Right atrium auricular region (tissue), 2 donors: ENCODE measurements around the gene NEAT1. TPM values are rescaled to one million over a fixed set of nuclear protein-coding genes. Genes with fewer than 3 reads are reported as not detected.
A peak's percentile ranks its signal among the peaks of the same experiment; 100 is the strongest.

ENCODE experiments used
- DNase-seq: peaks from one replicate; pipeline ENCODE4 v3.0.0-alpha.2; 2019; ENCODE audit warnings: low spot score
- H3K27ac ChIP-seq, 2 donors: fragments of 200-600 bp; sonication (generic); 1 replicate in 1 of 2; 2 replicates in 1 of 2; pipeline ENCODE4 v1.5.1; 2016 to 2019
- H3K27me3 ChIP-seq, 2 donors: fragments of 200-600 bp; sonication (generic); one replicate each; pipeline versions ENCODE4 v1.5.1 to v1.6.0; 2017 to 2019
- H3K36me3 ChIP-seq: fragments of 200-600 bp; sonication (generic); one replicate; pipeline ENCODE4 v1.5.1; 2016
- H3K4me1 ChIP-seq, 2 donors: fragments of 200-600 bp; sonication (generic); one replicate each; pipeline versions ENCODE4 v1.5.1 to v1.6.0; 2017 to 2019
- H3K4me3 ChIP-seq, 2 donors: fragments of 200-600 bp; sonication (generic); 1 replicate in 1 of 2; 2 replicates in 1 of 2; pipeline ENCODE4 v1.5.1; 2017 to 2019; ENCODE audit warnings: mild to moderate bottlenecking in 1 of 2, moderate library complexity in 1 of 2
- H3K9me3 ChIP-seq, 2 donors: fragments of 200-600 bp; sonication (generic); one replicate each; pipeline ENCODE4 v1.5.1; 2019
- CTCF ChIP-seq, 2 donors: fragments of 200-600 bp; sonication (generic); IDR thresholded peaks; one replicate each; pipeline ENCODE4 v1.5.1; 2019; ENCODE audit warnings: antibody characterized with exemption in 2 of 2
- total RNA-seq, 2 donors: library from RNA; depleted of rRNA; stranded (reverse); fragments of >200 nt; gene quantifications; one replicate each; pipeline ENCODE4 v1.1.0, GENCODE V29; 2016

The NEAT1 gene
- total RNA-seq, 2 donors from 2014 or later, result 43.7 to 52.5 TPM

GRCh38 chr11:65401073-65401802 lies 21.4 kb upstream of the NEAT1 start:
- Histone ChIP-seq H3K36me3 (peaks cover 76% of the 10 kb centered on the region), H3K9me3 (no peaks in the 10 kb centered on the region)
- no peak for TF ChIP-seq CTCF (IDR thresholded peaks at IDR 0.05)

GRCh38 chr11:65401803-65402248 lies 20.8 kb upstream of the NEAT1 start:
- Histone ChIP-seq H3K9me3 (no peaks in the 10 kb centered on the region), H3K4me3 (no peak overlapping the region), H3K27me3 (no peaks in the 10 kb centered on the region), H3K36me3 (peaks cover 76% of the 10 kb centered on the region), H3K4me1 (peaks cover 0 to 13% of the 10 kb centered on the region in 2 donors), H3K27ac (no peak overlapping the region)
- DNase-seq, result no peak
- TF ChIP-seq CTCF (IDR thresholded peaks at IDR 0.05), result no peak

More at GRCh38 chr11:65401073-65401802, 21.4 kb upstream of the NEAT1 start:
- peaks cover 0 to 13% of the 10 kb centered on the region in 2 donors for H3K4me1 ChIP-seq
- DNase-seq, result no peak
- H3K27me3 ChIP-seq, result no peaks in the 10 kb centered on the region
- H3K4me3 ChIP-seq, result no peak overlapping the region
- H3K27ac ChIP-seq, result no peak overlapping the region

GRCh38 chr11:65402790-65403189 lies 19.8 kb upstream of the NEAT1 start:
- no peak for DNase-seq
- Histone ChIP-seq H3K27me3 (no peaks in the 10 kb centered on the region), H3K27ac (no peak overlapping the region), H3K36me3 (peaks cover 76% of the 10 kb centered on the region), H3K4me3 (no peak overlapping the region), H3K9me3 (no peaks in the 10 kb centered on the region), H3K4me1 (peaks cover 0 to 13% of the 10 kb centered on the region in 2 donors)
- no peak for TF ChIP-seq CTCF (IDR thresholded peaks at IDR 0.05)

GRCh38 chr11:65403607-65404121 lies 18.9 kb upstream of the NEAT1 start:
- peaks cover 74% of the 10 kb centered on the region for H3K36me3 ChIP-seq
- no peak for DNase-seq
- H3K27ac ChIP-seq, result peak overlapping the region; percentile 9 to 47

GRCh38 chr11:65404210-65404609 lies 18.4 kb upstream of the NEAT1 start:
- Histone ChIP-seq H3K4me3 (no peak overlapping the region), H3K4me1 (peaks cover 0 to 13% of the 10 kb centered on the region in 2 donors), H3K36me3 (peaks cover 77% of the 10 kb centered on the region), H3K27ac (peak overlapping the region; percentile 9 to 47), H3K27me3 (no peaks in the 10 kb centered on the region), H3K9me3 (no peaks in the 10 kb centered on the region)
- no peak for TF ChIP-seq CTCF (IDR thresholded peaks at IDR 0.05)
- no peak for DNase-seq

More at GRCh38 chr11:65403607-65404121, 18.9 kb upstream of the NEAT1 start:
- H3K4me3 ChIP-seq, result no peak overlapping the region
- H3K4me1 ChIP-seq, result peaks cover 0 to 13% of the 10 kb centered on the region in 2 donors
- no peaks in the 10 kb centered on the region for H3K27me3 ChIP-seq
- H3K9me3 ChIP-seq, result no peaks in the 10 kb centered on the region
- no peak for TF ChIP-seq CTCF (IDR thresholded peaks at IDR 0.05)
